MM.1S (cell line): Measurements from ENCODE around the gene NRK.

Source experiments
- DNase-seq: peaks from one replicate; pipeline ENCODE4 v3.0.0-alpha.2; 2015
- H2AFZ ChIP-seq: fragments of 300-600 bp; sonication (generic); 2 replicates; pipeline ENCODE4 v1.6.0; 2016; ENCODE audit warnings: antibody characterized with exemption, low read length
- H3F3A ChIP-seq: fragments of 300-600 bp; sonication (generic); 2 replicates; pipeline ENCODE4 v1.6.1; 2016; ENCODE audit warnings: mild to moderate bottlenecking, antibody characterized with exemption, low read length, moderate library complexity, mixed read lengths; ENCODE audit not compliant: insufficient read depth
- H3K27ac ChIP-seq: fragments of 300-600 bp; sonication (generic); 2 replicates; pipeline ENCODE4 v1.5.1; 2016; ENCODE audit warnings: mild to moderate bottlenecking, low read length
- H3K27me3 ChIP-seq: fragments of 300-600 bp; sonication (generic); replicated peaks from 2 replicates; pipeline ENCODE4 v1.6.0; 2016; ENCODE audit warnings: low read length; ENCODE audit not compliant: insufficient read depth
- H3K36me3 ChIP-seq: fragments of 300-600 bp; sonication (generic); replicated peaks from 2 replicates; pipeline ENCODE4 v1.6.1; 2016; ENCODE audit warnings: mild to moderate bottlenecking, low read length, mixed read lengths; ENCODE audit not compliant: insufficient read depth
- H3K4me1 ChIP-seq: fragments of 300-600 bp; sonication (generic); 2 replicates; pipeline ENCODE4 v1.6.1; 2016; ENCODE audit warnings: low read length, mixed read lengths
- H3K4me2 ChIP-seq: fragments of 300-600 bp; sonication (generic); 2 replicates; pipeline ENCODE4 v1.6.0; 2016; ENCODE audit warnings: low read depth, low read length
- H3K4me3 ChIP-seq: fragments of 300-600 bp; sonication (generic); 2 replicates; pipeline ENCODE4 v1.5.1; 2016; ENCODE audit warnings: low read length, mixed read lengths
- H3K79me2 ChIP-seq: fragments of 300-600 bp; sonication (generic); 2 replicates; pipeline ENCODE4 v1.6.1; 2016; ENCODE audit warnings: mixed run types, low read length, mixed read lengths
- H3K9ac ChIP-seq: fragments of 300-600 bp; sonication (generic); 2 replicates; pipeline ENCODE4 v1.6.1; 2016; ENCODE audit warnings: low read length, mixed read lengths
- H3K9me2 ChIP-seq: fragments of 300-600 bp; sonication (generic); replicated peaks from 2 replicates; pipeline ENCODE4 v1.6.1; 2016; ENCODE audit warnings: mild to moderate bottlenecking, low read length, mixed read lengths; ENCODE audit not compliant: insufficient read depth
- H3K9me3 ChIP-seq: fragments of 300-600 bp; sonication (generic); replicated peaks from 2 replicates; pipeline ENCODE4 v1.6.1; 2016; ENCODE audit warnings: mild to moderate bottlenecking, low read length, mixed read lengths; ENCODE audit not compliant: insufficient read depth
- H4K20me1 ChIP-seq: fragments of 300-600 bp; sonication (generic); 2 replicates; pipeline ENCODE4 v1.6.1; 2016; ENCODE audit warnings: mild to moderate bottlenecking, low read length, moderate library complexity, mixed read lengths; ENCODE audit not compliant: insufficient read depth
- EZH2 ChIP-seq: fragments of 300-600 bp; sonication (generic); optimal IDR thresholded peaks from 2 replicates; pipeline ENCODE3; 2017; ENCODE audit warnings: low read depth, mild to moderate bottlenecking, antibody characterized with exemption, low read length, mixed read lengths
- EZH2phosphoT487 ChIP-seq: fragments of 300-600 bp; sonication (generic); IDR thresholded peaks from 2 replicates; pipeline ENCODE4 v1.6.1; 2018; ENCODE audit warnings: antibody characterized with exemption, low read length
- TF ChIP-seq, protein P1 (sequence below): fragments of 300-600 bp; sonication (generic); IDR thresholded peaks from 2 replicates; pipeline ENCODE4 v1.5.1; 2016; ENCODE audit warnings: antibody characterized with exemption, low read length, mixed read lengths

Gene NRK

GRCh38 chrX:105910563-105911105, 88.3 kb downstream of the NRK start:
- DNase-seq: no peak
- TF ChIP-seq, protein P1, sequence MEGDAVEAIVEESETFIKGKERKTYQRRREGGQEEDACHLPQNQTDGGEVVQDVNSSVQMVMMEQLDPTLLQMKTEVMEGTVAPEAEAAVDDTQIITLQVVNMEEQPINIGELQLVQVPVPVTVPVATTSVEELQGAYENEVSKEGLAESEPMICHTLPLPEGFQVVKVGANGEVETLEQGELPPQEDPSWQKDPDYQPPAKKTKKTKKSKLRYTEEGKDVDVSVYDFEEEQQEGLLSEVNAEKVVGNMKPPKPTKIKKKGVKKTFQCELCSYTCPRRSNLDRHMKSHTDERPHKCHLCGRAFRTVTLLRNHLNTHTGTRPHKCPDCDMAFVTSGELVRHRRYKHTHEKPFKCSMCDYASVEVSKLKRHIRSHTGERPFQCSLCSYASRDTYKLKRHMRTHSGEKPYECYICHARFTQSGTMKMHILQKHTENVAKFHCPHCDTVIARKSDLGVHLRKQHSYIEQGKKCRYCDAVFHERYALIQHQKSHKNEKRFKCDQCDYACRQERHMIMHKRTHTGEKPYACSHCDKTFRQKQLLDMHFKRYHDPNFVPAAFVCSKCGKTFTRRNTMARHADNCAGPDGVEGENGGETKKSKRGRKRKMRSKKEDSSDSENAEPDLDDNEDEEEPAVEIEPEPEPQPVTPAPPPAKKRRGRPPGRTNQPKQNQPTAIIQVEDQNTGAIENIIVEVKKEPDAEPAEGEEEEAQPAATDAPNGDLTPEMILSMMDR: no peak
- TF ChIP-seq EZH2phosphoT487: no peak
- no peak for TF ChIP-seq EZH2
- Histone ChIP-seq H3K36me3 (no peaks in the 10 kb centered on the region), H3K27me3 (no peaks in the 10 kb centered on the region), H3K4me3 (no peak overlapping the region), H4K20me1 (no peaks in the 10 kb centered on the region), H3K9me2 (no peaks in the 10 kb centered on the region), H3K27ac (no peak overlapping the region), H3K4me2 (no peak overlapping the region), H3K9me3 (no peaks in the 10 kb centered on the region), H3F3A (no peaks in the 10 kb centered on the region), H2AFZ (no peak overlapping the region), H3K4me1 (no peaks in the 10 kb centered on the region), H3K9ac (no peak overlapping the region), H3K79me2 (no peaks in the 10 kb centered on the region)

GRCh38 chrX:105945266-105945665, 122.9 kb downstream of the NRK start:
- H3K4me2 ChIP-seq: no peak overlapping the region
- no peaks in the 10 kb centered on the region for H4K20me1 ChIP-seq
- no peaks in the 10 kb centered on the region for H3K9me3 ChIP-seq
- no peak for DNase-seq
- H3K4me1 ChIP-seq: no peaks in the 10 kb centered on the region
- no peaks in the 10 kb centered on the region for H3F3A ChIP-seq
- H2AFZ ChIP-seq: no peak overlapping the region
- TF ChIP-seq EZH2phosphoT487: no peak
- TF ChIP-seq EZH2: no peak
- TF ChIP-seq, protein P1: no peak
- H3K9ac ChIP-seq: no peak overlapping the region
- H3K79me2 ChIP-seq: no peaks in the 10 kb centered on the region
- H3K4me3 ChIP-seq: no peak overlapping the region
- no peaks in the 10 kb centered on the region for H3K9me2 ChIP-seq
- H3K27me3 ChIP-seq: no peaks in the 10 kb centered on the region
- H3K27ac ChIP-seq: no peak overlapping the region
- no peaks in the 10 kb centered on the region for H3K36me3 ChIP-seq

- Histone ChIP-seq H3K9me3 (no peaks in the 10 kb centered on the region), H3K27me3 (no peaks in the 10 kb centered on the region), H3K36me3 (no peaks in the 10 kb centered on the region), H3K9ac (no peak overlapping the region), H4K20me1 (no peaks in the 10 kb centered on the region), H3K9me2 (no peaks in the 10 kb centered on the region), H3K4me2 (no peak overlapping the region), H3F3A (no peaks in the 10 kb centered on the region), H2AFZ (no peak overlapping the region), H3K4me1 (no peaks in the 10 kb centered on the region), H3K27ac (no peak overlapping the region), H3K4me3 (no peak overlapping the region), H3K79me2 (no peaks in the 10 kb centered on the region)
- DNase-seq: no peak
- TF ChIP-seq EZH2 (no peak), EZH2phosphoT487 (no peak)
- TF ChIP-seq, protein P1: no peak
Observed at GRCh38 chrX:105969487-105969886, 147.1 kb downstream of the NRK start.
